H9 (cell line): ENCODE data around the gene ABCD1. TPM values are rescaled to one million over a fixed set of nuclear protein-coding genes. Genes with fewer than 3 reads are reported as not detected.

Source experiments
- DNase-seq: peaks from one replicate; pipeline ENCODE4 v3.0.0-alpha.2; 2017
- H2AFZ ChIP-seq: one replicate; pipeline ENCODE4 v1.6.1; 2013; ENCODE audit warnings: mild to moderate bottlenecking, low read length, control low read depth, moderate library complexity
- H2AK5ac ChIP-seq: 2 replicates; pipeline ENCODE4 v1.6.1; 2013; ENCODE audit warnings: low read length, control low read depth, mixed read lengths; ENCODE audit not compliant: insufficient read length
- H2BK120ac ChIP-seq: one replicate; pipeline ENCODE4 v1.6.1; 2013; ENCODE audit warnings: low read depth, mild to moderate bottlenecking, low read length, control low read depth, inconsistent platforms; ENCODE audit not compliant: poor library complexity, severe bottlenecking
- H2BK12ac ChIP-seq: 2 replicates; pipeline ENCODE4 v1.6.1; 2013; ENCODE audit warnings: low read length, control low read depth, mixed read lengths, low read depth; ENCODE audit not compliant: insufficient read length
- H2BK15ac ChIP-seq: 2 replicates; pipeline ENCODE4 v1.6.1; 2013; ENCODE audit warnings: low read depth, low read length, control low read depth
- H2BK20ac ChIP-seq: one replicate; pipeline ENCODE4 v1.6.1; 2013; ENCODE audit warnings: low read depth, mild to moderate bottlenecking, low read length, control low read depth, inconsistent platforms; ENCODE audit not compliant: poor library complexity, severe bottlenecking
- H2BK5ac ChIP-seq: 2 replicates; pipeline ENCODE4 v1.6.1; 2013; ENCODE audit warnings: low read length, control low read depth, mixed read lengths; ENCODE audit not compliant: insufficient read length
- H3K14ac ChIP-seq: 2 replicates; pipeline ENCODE4 v1.6.1; 2013; ENCODE audit warnings: low read length, control low read depth; ENCODE audit not compliant: insufficient read depth
- H3K18ac ChIP-seq: 2 replicates; pipeline ENCODE4 v1.6.1; 2013; ENCODE audit warnings: low read depth, mild to moderate bottlenecking, mixed read lengths, low read length, control low read depth; ENCODE audit not compliant: insufficient read length
- H3K23ac ChIP-seq: 2 replicates; pipeline ENCODE4 v1.6.1; 2013; ENCODE audit warnings: low read length, control low read depth, mixed read lengths, low read depth; ENCODE audit not compliant: insufficient read length
- H3K23me2 ChIP-seq: 2 replicates; pipeline ENCODE4 v1.6.1; 2013; ENCODE audit warnings: low read depth, mild to moderate bottlenecking, mixed read lengths, low read length, control low read depth; ENCODE audit not compliant: insufficient read length, poor library complexity, severe bottlenecking
- H3K27ac ChIP-seq: 2 replicates; pipeline ENCODE4 v1.5.1; 2013; ENCODE audit warnings: low read length, control low read depth, mixed read lengths, low read depth; ENCODE audit not compliant: insufficient read length
- H3K27me3 ChIP-seq: 2 replicates; pipeline ENCODE4 v1.6.1; 2013; ENCODE audit warnings: low read length, control low read depth, inconsistent platforms; ENCODE audit not compliant: insufficient read depth
- H3K4ac ChIP-seq: 2 replicates; pipeline ENCODE4 v1.6.1; 2013; ENCODE audit warnings: low read depth, mild to moderate bottlenecking, control low read depth, inconsistent platforms, low read length, moderate library complexity
- H3K4me1 ChIP-seq: 2 replicates; pipeline ENCODE4 v1.6.1; 2013; ENCODE audit warnings: low read length, control low read depth, inconsistent platforms; ENCODE audit not compliant: insufficient read depth
- H3K4me2 ChIP-seq: 2 replicates; pipeline ENCODE4 v1.6.1; 2013; ENCODE audit warnings: low read length, control low read depth, mixed read lengths; ENCODE audit not compliant: insufficient read length, insufficient read depth
- H3K56ac ChIP-seq: 2 replicates; pipeline ENCODE4 v1.6.1; 2013; ENCODE audit warnings: low read depth, mild to moderate bottlenecking, mixed read lengths, low read length, control low read depth; ENCODE audit not compliant: insufficient read length
- H3K79me1 ChIP-seq: 2 replicates; pipeline ENCODE4 v1.6.1; 2013; ENCODE audit warnings: low read depth, mild to moderate bottlenecking, moderate library complexity, low read length, control low read depth, inconsistent platforms; ENCODE audit not compliant: insufficient read depth, poor library complexity, severe bottlenecking
- H3K79me2 ChIP-seq: 2 replicates; pipeline ENCODE4 v1.6.1; 2013; ENCODE audit warnings: low read length, control low read depth, inconsistent platforms; ENCODE audit not compliant: insufficient read depth
- H3K9ac ChIP-seq: 2 replicates; pipeline ENCODE4 v1.6.1; 2013; ENCODE audit warnings: low read length, control low read depth, mixed read lengths; ENCODE audit not compliant: insufficient read length; ENCODE audit errors: extremely low read depth
- H3K9me3 ChIP-seq: one replicate; pipeline ENCODE4 v1.6.1; 2013; ENCODE audit warnings: low read depth, low read length, inconsistent platforms; ENCODE audit not compliant: control insufficient read depth
- H3T11ph ChIP-seq: one replicate; pipeline ENCODE4 v1.6.1; 2013; ENCODE audit warnings: mild to moderate bottlenecking, low read length, control low read depth, inconsistent platforms
- H4K20me1 ChIP-seq: one replicate; pipeline ENCODE4 v1.6.1; 2013; ENCODE audit not compliant: control insufficient read depth, insufficient read length, insufficient read depth
- H4K5ac ChIP-seq: 2 replicates; pipeline ENCODE4 v1.6.1; 2013; ENCODE audit warnings: low read depth, mild to moderate bottlenecking, mixed read lengths, low read length, control low read depth; ENCODE audit not compliant: insufficient read length
- H4K8ac ChIP-seq: replicated peaks from 2 replicates; pipeline ENCODE4 v1.6.1; 2013; ENCODE audit warnings: low read length, control low read depth, mixed read lengths, low read depth; ENCODE audit not compliant: insufficient read length
- H4K91ac ChIP-seq: 2 replicates; pipeline ENCODE4 v1.6.1; 2013; ENCODE audit warnings: low read depth, mild to moderate bottlenecking, moderate library complexity, mixed read lengths, low read length, control low read depth; ENCODE audit not compliant: insufficient read length
- H3K27ac Mint-ChIP-seq, 3 experiments: 2 replicates in 2 of 3; 3 replicates in 1 of 3; pipeline ENCODE4 v1.8.0; 2020 to 2021; ENCODE audit warnings: mixed read lengths in 3 of 3, mild to moderate bottlenecking in 1 of 3, moderate library complexity in 1 of 3
- H3K27me3 Mint-ChIP-seq: 2 replicates; pipeline ENCODE4 v1.8.0; 2021; ENCODE audit warnings: low read depth, mild to moderate bottlenecking, moderate library complexity, mixed read lengths
- H3K36me3 Mint-ChIP-seq, 3 experiments: 2 replicates in 2 of 3; 3 replicates in 1 of 3; pipeline ENCODE4 v1.8.0; 2020 to 2021; ENCODE audit warnings: low read depth in 3 of 3, mixed read lengths in 3 of 3; ENCODE audit not compliant: insufficient read depth in 1 of 3
- H3K4me1 Mint-ChIP-seq, 2 experiments: 2 replicates each; pipeline ENCODE4 v1.8.0; 2020; ENCODE audit warnings: mixed read lengths in 2 of 2
- H3K4me3 Mint-ChIP-seq, 2 experiments: 2 replicates in 1 of 2; 3 replicates in 1 of 2; pipeline ENCODE4 v1.8.0; 2020 to 2021; ENCODE audit warnings: mild to moderate bottlenecking in 2 of 2, mixed read lengths in 2 of 2, moderate library complexity in 1 of 2
- H3K9me3 Mint-ChIP-seq, 2 experiments: 2 replicates in 1 of 2; 3 replicates in 1 of 2; pipeline ENCODE4 v1.8.0; 2020; ENCODE audit warnings: mild to moderate bottlenecking in 2 of 2, mixed read lengths in 2 of 2, moderate library complexity in 1 of 2
- WGBS: extraction: QIAGEN DNeasy Blood & Tissue Kit; methylation state at CpG from one replicate; pipeline ENCODE4 v1.1.7; 2013; ENCODE audit warnings: missing lambda C conversion rate, low lambda C conversion rate, mixed read lengths; ENCODE audit not compliant: insufficient read length; ENCODE audit errors: extremely low coverage; 5-methylcytosine and 5-hydroxymethylcytosine counted together
- long read RNA-seq: library from polyadenylated mRNA; unstranded; transcript quantifications from one replicate; pipeline ENCODE4 v2.0.0, GENCODE V29; 2020
- total RNA-seq: library from RNA; stranded (reverse); gene quantifications from 2 replicates; pipeline ENCODE4 v1.2.1, GENCODE V29; 2021
- TF ChIP-seq, protein P1 (sequence below): fragments of 200-600 bp; sonication (generic); conservative IDR thresholded peaks from 3 replicates; pipeline ENCODE4 v1.8.0; 2021; ENCODE audit warnings: antibody characterized with exemption, mild to moderate bottlenecking

ABCD1 gene
- total RNA-seq, result 10.2 and 11.1 TPM in 2 replicates
- long read RNA-seq, transcript ABCD1-201 (10 exons, 3,664 nt), result major isoform, 7 of 8 reads
- long read RNA-seq, partial matches to known transcripts, result 0 of 8 reads
- long read RNA-seq, other reads (novel, unspliced or antisense), result 1 of 8 reads

DNA sequence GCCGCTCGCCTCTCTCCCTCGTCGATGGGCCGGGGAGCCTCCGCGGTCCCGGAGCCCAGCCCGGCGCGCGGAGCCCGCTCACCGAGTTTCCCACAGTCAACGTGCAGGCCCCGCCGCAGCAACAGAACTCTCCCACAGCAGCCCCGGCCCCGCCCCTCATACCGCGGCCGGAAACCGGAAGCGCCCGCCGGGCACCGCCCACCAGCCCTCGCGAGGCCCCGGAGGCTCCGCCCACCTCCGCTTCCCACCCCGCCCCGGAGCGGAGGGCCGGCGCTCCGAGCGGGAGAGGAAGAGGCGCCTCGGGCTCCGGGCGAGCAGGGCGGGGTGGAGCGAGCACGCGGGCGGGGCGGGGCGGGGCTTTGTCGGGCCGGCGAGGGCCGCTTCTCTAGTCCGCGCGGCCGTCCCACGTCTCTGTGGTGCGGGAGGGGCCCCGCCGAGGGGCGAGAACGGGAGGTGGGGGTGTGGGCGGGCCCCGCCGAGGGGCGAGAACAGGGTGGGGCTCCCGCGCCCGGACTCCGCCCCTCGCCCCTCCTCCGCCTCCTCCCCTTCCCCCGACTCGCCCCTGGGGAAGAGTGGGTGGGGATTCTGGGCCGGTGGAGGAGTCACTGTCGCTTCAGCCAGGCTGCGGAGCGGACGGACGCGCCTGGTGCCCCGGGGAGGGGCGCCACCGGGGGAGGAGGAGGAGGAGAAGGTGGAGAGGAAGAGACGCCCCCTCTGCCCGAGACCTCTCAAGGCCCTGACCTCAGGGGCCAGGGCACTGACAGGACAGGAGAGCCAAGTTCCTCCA is at the start of gene ABCD1, which contains the start of gene BCAP31:
ABCD1 (plus strand) TSS at position 605 of the 787 bp plus-strand sequence. CDS start 411 bp downstream, outside the sequence.
BCAP31 (minus strand) TSS at position 136 of the 787 bp plus-strand sequence. CDS start 1,143 bp downstream, outside the sequence.
- H3K27me3 Mint-ChIP-seq, result no peaks in the 10 kb centered on the region
- no peak within 1 kb of the TSS for H2BK5ac ChIP-seq
- H3K27ac ChIP-seq, result no peak within 1 kb of the TSS
- H3K18ac ChIP-seq, result peak within 1 kb of the TSS; percentile 6
- no peak within 1 kb of the TSS for H3T11ph ChIP-seq
- H4K20me1 ChIP-seq, result no peaks in the 10 kb centered on the region
- H3K4me1 ChIP-seq, result no peaks in the 10 kb centered on the region
- no peak within 1 kb of the TSS for H3K4ac ChIP-seq
- peaks cover 12 to 36% (median 34%) of the 10 kb centered on the region in 3 experiments for H3K36me3 Mint-ChIP-seq
- H3K4me3 Mint-ChIP-seq, result peak within 1 kb of the TSS; percentile 80 to 86
- TF ChIP-seq, protein P1, sequence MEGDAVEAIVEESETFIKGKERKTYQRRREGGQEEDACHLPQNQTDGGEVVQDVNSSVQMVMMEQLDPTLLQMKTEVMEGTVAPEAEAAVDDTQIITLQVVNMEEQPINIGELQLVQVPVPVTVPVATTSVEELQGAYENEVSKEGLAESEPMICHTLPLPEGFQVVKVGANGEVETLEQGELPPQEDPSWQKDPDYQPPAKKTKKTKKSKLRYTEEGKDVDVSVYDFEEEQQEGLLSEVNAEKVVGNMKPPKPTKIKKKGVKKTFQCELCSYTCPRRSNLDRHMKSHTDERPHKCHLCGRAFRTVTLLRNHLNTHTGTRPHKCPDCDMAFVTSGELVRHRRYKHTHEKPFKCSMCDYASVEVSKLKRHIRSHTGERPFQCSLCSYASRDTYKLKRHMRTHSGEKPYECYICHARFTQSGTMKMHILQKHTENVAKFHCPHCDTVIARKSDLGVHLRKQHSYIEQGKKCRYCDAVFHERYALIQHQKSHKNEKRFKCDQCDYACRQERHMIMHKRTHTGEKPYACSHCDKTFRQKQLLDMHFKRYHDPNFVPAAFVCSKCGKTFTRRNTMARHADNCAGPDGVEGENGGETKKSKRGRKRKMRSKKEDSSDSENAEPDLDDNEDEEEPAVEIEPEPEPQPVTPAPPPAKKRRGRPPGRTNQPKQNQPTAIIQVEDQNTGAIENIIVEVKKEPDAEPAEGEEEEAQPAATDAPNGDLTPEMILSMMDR, result no peak
- H3K27ac Mint-ChIP-seq, result peak within 1 kb of the TSS in 2 of 3 experiments; percentile 68 to 89; a peak in 3 of 7 replicates
- H3K79me2 ChIP-seq, result peaks cover 10% of the 10 kb centered on the region; the same call in 1 of the 2 replicates
- no peak within 1 kb of the TSS for H3K56ac ChIP-seq
- H3K9ac ChIP-seq, result peak within 1 kb of the TSS; percentile 50
- no CpG with 5 or more reads among the region's 88 CpGs for whole genome bisulfite sequencing
- peak within 1 kb of the TSS; percentile 61 for H3K4me2 ChIP-seq
- DNase-seq, result peak; percentile 84
- H4K8ac ChIP-seq, result no peak within 1 kb of the TSS
- peaks cover 29% of the 10 kb centered on the region for H3K9me3 ChIP-seq
- no peaks in the 10 kb centered on the region for H3K27me3 ChIP-seq
- no peak within 1 kb of the TSS for H2BK15ac ChIP-seq
- peaks cover 10 to 20% of the 10 kb centered on the region in 2 experiments for H3K4me1 Mint-ChIP-seq
- H3K14ac ChIP-seq, result no peak within 1 kb of the TSS; the same call in 1 of the 2 replicates
- H2AK5ac ChIP-seq, result no peak within 1 kb of the TSS
- no peak within 1 kb of the TSS for H2BK12ac ChIP-seq
- no peak within 1 kb of the TSS for H4K5ac ChIP-seq
- no peak within 1 kb of the TSS for H2AFZ ChIP-seq
- no peak within 1 kb of the TSS for H3K23ac ChIP-seq
- no peak within 1 kb of the TSS for H2BK20ac ChIP-seq
- peaks cover 4% of the 10 kb centered on the region for H3K23me2 ChIP-seq
- no peak within 1 kb of the TSS for H4K91ac ChIP-seq
- H3K79me1 ChIP-seq, result no peaks in the 10 kb centered on the region
- H2BK120ac ChIP-seq, result no peak within 1 kb of the TSS
- peaks cover 56 to 65% of the 10 kb centered on the region in 2 experiments for H3K9me3 Mint-ChIP-seq
